Ovary (tissue), 9 donors: ENCODE measurements around the gene NAA30. TPM values are rescaled to one million over a fixed set of nuclear protein-coding genes. Genes with fewer than 3 reads are reported as not detected.

Experiments used
- DNase-seq, 5 donors: peaks; one replicate each; pipeline ENCODE4 v3.0.0-alpha.2; 2019 to 2020
- H3K27ac ChIP-seq, 2 donors: fragments of 200-600 bp; one replicate each; pipeline versions ENCODE4 v1.5.1 to v1.8.0; 2019 to 2022
- H3K27me3 ChIP-seq: fragments of 200-600 bp; one replicate; pipeline ENCODE4 v1.8.0; 2022
- H3K36me3 ChIP-seq: fragments of 200-600 bp; sonication (generic); one replicate; pipeline ENCODE4 v1.5.1; 2019
- H3K4me1 ChIP-seq: one replicate; pipeline ENCODE4 v1.8.1; 2013; ENCODE audit warnings: mild to moderate bottlenecking, moderate library complexity; ENCODE audit not compliant: insufficient read depth
- H3K4me3 ChIP-seq: fragments of 200-600 bp; sonication (generic); one replicate; pipeline ENCODE4 v1.5.1; 2017
- H3K9me3 ChIP-seq, 2 donors: fragments of 200-600 bp in 1 of 2; sonication (generic) in 1 of 2; one replicate each; pipeline versions ENCODE4 v1.5.1 to v1.8.1; 2013 to 2019; ENCODE audit warnings: mild to moderate bottlenecking in 1 of 2, moderate library complexity in 1 of 2
- CTCF ChIP-seq, 3 donors: fragments of 450-650 bp in 2 of 3; fragments of 200-600 bp in 1 of 3; IDR thresholded peaks; one replicate each; pipeline versions ENCODE4 v1.5.1 to v1.8.0; 2016 to 2022; ENCODE audit warnings: antibody characterized with exemption in 3 of 3, mild to moderate bottlenecking in 1 of 3
- EP300 ChIP-seq: sonication (generic); formaldehyde crosslinking; IDR thresholded peaks from one replicate; pipeline ENCODE4 v1.6.1; 2017; ENCODE audit warnings: antibody characterized with exemption
- POLR2A ChIP-seq: fragments of 450-650 bp; IDR thresholded peaks from one replicate; pipeline ENCODE4 v1.6.1; 2017; ENCODE audit warnings: antibody characterized with exemption, mild to moderate bottlenecking, moderate library complexity
- WGBS, 3 donors: extraction: QIAGEN DNeasy Blood & Tissue Kit in 1 of 3; methylation state at CpG; one replicate each; pipeline versions ENCODE4 v1.1.5 to v1.1.7; 2013 to 2017; 5-methylcytosine and 5-hydroxymethylcytosine counted together
- intact Hi-C, 4 donors: fragments of 100-400 bp; cut with DNase I; formaldehyde crosslinking; loops; one replicate each; pipeline versions ENCODE4 v1.11.0 to v1.15.1; 2022 to 2023
- polyA plus RNA-seq, 2 donors: library from polyadenylated mRNA; stranded (reverse); fragments of 200-250 nt in 1 of 2; fragments of 350-450 nt in 1 of 2; fragmentation: Illumina TruSeq in 1 of 2; extraction: RNeasy Lipid Tissue Mini Kit (QIAGEN cat#74804) in 1 of 2; gene quantifications; one replicate each; pipeline ENCODE4 v1.2.3, GENCODE V29; 2013 to 2014
- total RNA-seq, 7 donors: library from RNA; depleted of rRNA in 2 of 7; stranded (reverse); fragments of >200 nt in 2 of 7; fragmentation: NEBNext Ultra II Directional in 3 of 7; extraction: Animal tissue kit (Norgen Biotek cat#: 25700) in 3 of 7; gene quantifications; one replicate each; pipeline versions ENCODE4 v1.1.0 to v1.2.4, GENCODE V29; 2016 to 2023
- donor health status: DM: no; HTN: no; CAD: no; lungs with moderate emphysema.
- donor health status: DM: no; HTN: no; CAD: no.
- donor health status: Bipolar disorder and iron deficiency.
- donor health status: DM: yes; HTN: yes; CAD: no.
- donor health status: DM: no; HTN: no; CAD: no.
- donor health status: DM: yes; HTN: yes; CAD: no.

Gene NAA30
- total and polyA plus RNA-seq, 9 donors, result 9.4 to 29.4 (median 17.1) TPM

- no peak overlapping the region for H3K27ac ChIP-seq
- no peak overlapping the region for H3K4me3 ChIP-seq
- WGBS, 3 donors, result 29 to 43% (median 37%) methylated on average over 3 of the region's 3 CpGs
- H3K36me3 ChIP-seq, result no peaks in the 10 kb centered on the region
- intact Hi-C loops, result no loop called here
- no peak for TF ChIP-seq CTCF (IDR thresholded peaks at IDR 0.05)
- TF ChIP-seq POLR2A, result no peak
- TF ChIP-seq EP300, result no peak
- no peak for DNase-seq
- no peaks in the 10 kb centered on the region for H3K9me3 ChIP-seq
- no peaks in the 10 kb centered on the region for H3K4me1 ChIP-seq
- H3K27me3 ChIP-seq, result no peaks in the 10 kb centered on the region
These were observed 19.4 kb upstream of the NAA30 start for GRCh38 chr14:57371013-57371412.

GRCh38 chr14:57375156-57375555 lies 15.2 kb upstream of the NAA30 start:
- no peaks in the 10 kb centered on the region for H3K36me3 ChIP-seq
- no peak overlapping the region for H3K27ac ChIP-seq
- intact Hi-C loops, result no loop called here
- H3K9me3 ChIP-seq, result no peaks in the 10 kb centered on the region
- no peaks in the 10 kb centered on the region for H3K4me1 ChIP-seq
- TF ChIP-seq EP300 (no peak), POLR2A (no peak), CTCF (IDR thresholded peaks at IDR 0.05) (no peak)
- no peak for DNase-seq
- H3K4me3 ChIP-seq, result no peak overlapping the region
- 66 to 83% (median 81%) methylated on average over 3 of the region's 3 CpGs for WGBS, 3 donors
- no peaks in the 10 kb centered on the region for H3K27me3 ChIP-seq

GRCh38 chr14:57378661-57379060 lies 11.7 kb upstream of the NAA30 start:
- no peaks in the 10 kb centered on the region for H3K36me3 ChIP-seq
- no peaks in the 10 kb centered on the region for H3K4me1 ChIP-seq
- no peaks in the 10 kb centered on the region for H3K27me3 ChIP-seq
- no peaks in the 10 kb centered on the region for H3K9me3 ChIP-seq
- H3K27ac ChIP-seq, result no peak overlapping the region
- DNase-seq, result no peak
- no peak overlapping the region for H3K4me3 ChIP-seq
- TF ChIP-seq POLR2A, result no peak
- TF ChIP-seq EP300, result no peak
- intact Hi-C loops, result no loop called here

- Histone ChIP-seq H3K36me3 (no peaks in the 10 kb centered on the region), H3K27me3 (no peaks in the 10 kb centered on the region), H3K4me1 (no peaks in the 10 kb centered on the region), H3K4me3 (no peak overlapping the region), H3K27ac (no peak overlapping the region), H3K9me3 (no peaks in the 10 kb centered on the region)
- intact Hi-C loops, result no loop called here
- WGBS, 3 donors, result 86 to 92% (median 88%) methylated on average over 3 of the region's 3 CpGs
- no peak for TF ChIP-seq EP300
- TF ChIP-seq POLR2A, result no peak
- TF ChIP-seq CTCF (IDR thresholded peaks at IDR 0.05), result no peak
- DNase-seq, result no peak
These were observed 9.5 kb upstream of the NAA30 start for GRCh38 chr14:57380935-57381334.

GRCh38 chr14:57382283-57382682 lies 8.1 kb upstream of the NAA30 start:
- WGBS, 3 donors, result 68 to 72% (median 70%) methylated on average over 2 of the region's 2 CpGs
- Histone ChIP-seq H3K4me3 (no peak overlapping the region), H3K36me3 (no peaks in the 10 kb centered on the region), H3K9me3 (no peaks in the 10 kb centered on the region), H3K27ac (no peak overlapping the region), H3K27me3 (no peaks in the 10 kb centered on the region), H3K4me1 (no peaks in the 10 kb centered on the region)
- intact Hi-C loops, result no loop called here
- no peak for DNase-seq
- no peak for TF ChIP-seq EP300
- no peak for TF ChIP-seq POLR2A
- TF ChIP-seq CTCF (IDR thresholded peaks at IDR 0.05), result no peak
